Gastrocnemius medialis (tissue), 4 donors: ENCODE measurements around the gene LRRC8D. TPM values are rescaled to one million over a fixed set of nuclear protein-coding genes. Genes with fewer than 3 reads are reported as not detected.

Experiments
- ATAC-seq, 2 donors: fragments of 150-250 bp; one replicate each; pipeline ENCODE4 v1.9.1; 2016
- DNase-seq, 2 donors: peaks; one replicate each; pipeline ENCODE4 v3.0.0-alpha.2; 2019
- H3K27ac ChIP-seq, 4 donors: fragments of 200-600 bp; sonication (generic); 1 replicate in 1 of 4; 2 replicates in 3 of 4; pipeline ENCODE4 v1.5.1; 2016 to 2018; ENCODE audit warnings: mild to moderate bottlenecking in 2 of 4, moderate library complexity in 1 of 4
- H3K27me3 ChIP-seq, 3 donors: fragments of 200-600 bp; sonication (generic) in 2 of 3; 1 replicate in 1 of 3; 2 replicates in 2 of 3; pipeline versions ENCODE4 v1.5.1 to v1.6.0; 2016 to 2019; ENCODE audit warnings: mild to moderate bottlenecking in 1 of 3, moderate library complexity in 1 of 3
- H3K36me3 ChIP-seq, 2 donors: fragments of 200-600 bp; sonication (generic) in 1 of 2; one replicate each; pipeline ENCODE4 v1.5.1; 2017 to 2018
- H3K4me1 ChIP-seq, 2 donors: fragments of 200-600 bp; sonication (generic) in 1 of 2; one replicate each; pipeline ENCODE4 v1.5.1; 2016 to 2017; ENCODE audit warnings: mild to moderate bottlenecking in 2 of 2
- H3K4me3 ChIP-seq, 4 donors: fragments of 200-600 bp; sonication (generic) in 3 of 4; 1 replicate in 1 of 4; 2 replicates in 3 of 4; pipeline ENCODE4 v1.5.1; 2016 to 2019; ENCODE audit warnings: mild to moderate bottlenecking in 2 of 4
- H3K9me3 ChIP-seq, 3 donors: fragments of 200-600 bp; sonication (generic) in 2 of 3; 1 replicate in 1 of 3; 2 replicates in 2 of 3; pipeline ENCODE4 v1.5.1; 2016 to 2019
- POLR2A ChIP-seq, 2 donors: fragments of 450-650 bp; IDR thresholded peaks; one replicate each; pipeline ENCODE4 v1.6.1; 2017; ENCODE audit warnings: antibody characterized with exemption in 2 of 2, mild to moderate bottlenecking in 2 of 2, moderate library complexity in 2 of 2
- in situ Hi-C, 4 donors: fragments of 200-750 bp; cut with MboI; loops; one replicate each; pipeline versions ENCODE4 v1.15.0 to v1.8.0; 2017; ENCODE audit warnings: low sequenced_read_pairs in 4 of 4
- intact Hi-C: fragments of 100-400 bp; cut with DNase I; formaldehyde crosslinking; loops from one replicate; pipeline ENCODE4 v1.15.1; 2023; ENCODE audit warnings: low total_unique reads
- total RNA-seq, 4 donors: library from RNA; depleted of rRNA; stranded (reverse); fragments of >200 nt; gene quantifications; one replicate each; pipeline versions ENCODE4 v1.1.0 to v1.2.3, GENCODE V29; 2016
- TF ChIP-seq, protein P1 (sequence below), 5 experiments: fragments of 450-650 bp in 3 of 5; fragments of 200-600 bp in 2 of 5; sonication (generic) in 2 of 5; IDR thresholded peaks in 4 of 5; conservative IDR thresholded peaks in 1 of 5; 1 replicate in 4 of 5; 2 replicates in 1 of 5; pipeline ENCODE4 v1.5.1; 2016 to 2019; ENCODE audit warnings: antibody characterized with exemption in 5 of 5, mild to moderate bottlenecking in 3 of 5, moderate library complexity in 3 of 5

Gene LRRC8D
- total RNA-seq, 4 donors from 2014 or later, result 3.0 to 15.0 (median 9.2) TPM

DNA sequence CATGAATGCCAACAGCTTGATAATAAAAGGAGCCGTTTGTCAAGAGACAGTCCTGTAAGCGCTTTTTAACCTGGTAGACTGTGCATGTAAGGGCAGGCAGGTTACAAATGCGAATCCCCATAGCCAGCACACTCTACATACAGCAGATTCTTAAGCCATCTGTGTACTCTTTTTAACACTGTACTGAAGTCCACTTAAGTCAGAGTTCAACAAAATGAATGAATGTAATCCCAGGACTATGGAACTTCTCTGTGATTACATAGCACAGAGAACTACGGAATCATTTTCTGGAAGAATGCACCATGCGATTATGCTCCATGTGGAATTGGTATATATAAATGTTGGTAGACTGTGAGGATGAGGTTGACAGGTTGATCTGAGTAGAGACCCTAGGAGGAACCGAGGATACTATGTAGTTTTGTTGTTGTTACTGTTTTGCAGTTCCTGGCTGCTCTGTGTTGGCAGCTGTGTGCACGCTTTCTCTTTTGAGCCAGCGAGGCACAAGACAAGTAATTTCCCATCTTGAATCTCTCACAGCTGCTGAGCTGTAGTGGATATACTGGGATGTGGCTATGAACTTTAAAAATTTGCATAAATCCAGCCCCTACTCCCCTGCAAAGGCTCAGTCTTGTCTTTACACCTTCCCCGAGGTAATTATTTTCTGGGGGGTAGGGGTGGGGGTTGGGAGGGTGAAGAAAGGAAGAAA is 21.9 kb downstream of the LRRC8D start:
- in situ Hi-C loops, result loop anchor here in 1 of 4 donors (5.0 kb wide), 1 partner anchor 35 kb away; no protein-coding TSS in a partner anchor
- H3K27me3 ChIP-seq, result no peaks in the 10 kb centered on the region
- peak overlapping the region; percentile 66 to 84 (median 78) for H3K27ac ChIP-seq
- H3K9me3 ChIP-seq, result no peaks in the 10 kb centered on the region
- DNase-seq (no peak), ATAC-seq (peak; percentile 34 to 62)
- H3K4me3 ChIP-seq, result peak overlapping the region; percentile 61 to 77 (median 73)
- H3K4me1 ChIP-seq, result peaks cover 8 to 19% of the 10 kb centered on the region in 2 donors
- no peaks in the 10 kb centered on the region for H3K36me3 ChIP-seq
- TF ChIP-seq, protein P1, sequence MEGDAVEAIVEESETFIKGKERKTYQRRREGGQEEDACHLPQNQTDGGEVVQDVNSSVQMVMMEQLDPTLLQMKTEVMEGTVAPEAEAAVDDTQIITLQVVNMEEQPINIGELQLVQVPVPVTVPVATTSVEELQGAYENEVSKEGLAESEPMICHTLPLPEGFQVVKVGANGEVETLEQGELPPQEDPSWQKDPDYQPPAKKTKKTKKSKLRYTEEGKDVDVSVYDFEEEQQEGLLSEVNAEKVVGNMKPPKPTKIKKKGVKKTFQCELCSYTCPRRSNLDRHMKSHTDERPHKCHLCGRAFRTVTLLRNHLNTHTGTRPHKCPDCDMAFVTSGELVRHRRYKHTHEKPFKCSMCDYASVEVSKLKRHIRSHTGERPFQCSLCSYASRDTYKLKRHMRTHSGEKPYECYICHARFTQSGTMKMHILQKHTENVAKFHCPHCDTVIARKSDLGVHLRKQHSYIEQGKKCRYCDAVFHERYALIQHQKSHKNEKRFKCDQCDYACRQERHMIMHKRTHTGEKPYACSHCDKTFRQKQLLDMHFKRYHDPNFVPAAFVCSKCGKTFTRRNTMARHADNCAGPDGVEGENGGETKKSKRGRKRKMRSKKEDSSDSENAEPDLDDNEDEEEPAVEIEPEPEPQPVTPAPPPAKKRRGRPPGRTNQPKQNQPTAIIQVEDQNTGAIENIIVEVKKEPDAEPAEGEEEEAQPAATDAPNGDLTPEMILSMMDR (IDR thresholded peaks at IDR 0.05 in 4 of 5, conservative IDR thresholded peaks at IDR 0.05 in 1 of 5), result no peak
- no peak for TF ChIP-seq POLR2A (IDR thresholded peaks at IDR 0.05)
- intact Hi-C loops, result loop anchor here (1.0 to 5.0 kb wide), 4 partner anchors 38 to 145 kb away; no protein-coding TSS in a partner anchor

DNA sequence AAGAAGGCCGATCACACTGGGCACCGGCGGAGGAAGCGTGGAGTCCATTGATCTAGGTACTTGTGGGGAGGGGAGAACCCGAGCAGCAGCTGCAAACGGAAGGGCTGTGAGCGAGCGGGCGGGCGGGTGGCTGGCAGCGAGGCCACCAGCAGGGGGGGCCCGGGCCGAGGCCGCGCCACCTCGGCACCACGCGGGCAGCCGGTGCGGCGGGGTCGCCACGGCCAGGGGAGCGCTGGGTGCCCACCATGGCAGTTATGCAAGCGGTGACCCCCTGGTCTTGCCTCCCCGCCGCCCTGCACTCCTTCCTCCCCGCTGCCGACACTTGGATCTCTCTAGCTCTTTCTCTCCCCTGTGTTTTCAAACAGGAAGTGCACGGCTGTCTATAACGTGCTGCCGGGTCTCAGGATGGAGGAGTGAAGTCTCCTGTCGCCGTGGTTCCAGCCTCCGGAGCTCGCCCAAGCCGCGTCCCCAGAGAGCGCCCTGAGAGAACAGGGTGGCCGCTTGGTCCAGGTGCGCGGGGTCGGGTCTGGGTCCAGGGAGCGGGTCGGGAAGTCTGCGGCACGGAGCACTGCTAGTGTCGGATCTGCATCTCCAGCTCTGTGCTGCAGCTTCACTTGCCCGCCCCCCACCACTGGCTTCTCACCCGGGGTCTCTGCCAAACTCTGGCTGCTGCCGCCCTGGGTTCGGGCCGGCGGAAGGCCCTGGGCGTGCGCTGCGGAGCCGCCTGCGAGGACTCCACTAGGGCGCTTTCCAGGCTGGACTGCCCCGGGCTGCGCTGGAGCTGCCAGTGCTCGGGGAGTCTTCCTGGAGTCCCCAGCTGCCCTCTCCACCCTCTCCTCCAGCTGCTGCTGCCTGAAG is 22.7 kb downstream of the LRRC8D start:
- Histone ChIP-seq H3K27ac (peak overlapping the region; percentile 66 to 84 (median 78)), H3K4me1 (peaks cover 8 to 19% of the 10 kb centered on the region in 2 donors), H3K36me3 (no peaks in the 10 kb centered on the region), H3K27me3 (no peaks in the 10 kb centered on the region), H3K9me3 (no peaks in the 10 kb centered on the region), H3K4me3 (peak overlapping the region; percentile 61 to 77 (median 73))
- TF ChIP-seq POLR2A (IDR thresholded peaks at IDR 0.05), result no peak
- TF ChIP-seq, protein P1 (IDR thresholded peaks at IDR 0.05 in 4 of 5, conservative IDR thresholded peaks at IDR 0.05 in 1 of 5), result peak; percentile 64 to 88 (median 81)
- peak; percentile 84 to 89 for ATAC-seq
- peak; percentile 49 to 53 for DNase-seq
- in situ Hi-C loops, result loop anchor here in 1 of 4 donors (5.0 kb wide), 1 partner anchor 36 kb away; no protein-coding TSS in a partner anchor
- intact Hi-C loops, result loop anchor here (1.0 to 5.0 kb wide), 4 partner anchors 39 to 144 kb away; no protein-coding TSS in a partner anchor

DNA sequence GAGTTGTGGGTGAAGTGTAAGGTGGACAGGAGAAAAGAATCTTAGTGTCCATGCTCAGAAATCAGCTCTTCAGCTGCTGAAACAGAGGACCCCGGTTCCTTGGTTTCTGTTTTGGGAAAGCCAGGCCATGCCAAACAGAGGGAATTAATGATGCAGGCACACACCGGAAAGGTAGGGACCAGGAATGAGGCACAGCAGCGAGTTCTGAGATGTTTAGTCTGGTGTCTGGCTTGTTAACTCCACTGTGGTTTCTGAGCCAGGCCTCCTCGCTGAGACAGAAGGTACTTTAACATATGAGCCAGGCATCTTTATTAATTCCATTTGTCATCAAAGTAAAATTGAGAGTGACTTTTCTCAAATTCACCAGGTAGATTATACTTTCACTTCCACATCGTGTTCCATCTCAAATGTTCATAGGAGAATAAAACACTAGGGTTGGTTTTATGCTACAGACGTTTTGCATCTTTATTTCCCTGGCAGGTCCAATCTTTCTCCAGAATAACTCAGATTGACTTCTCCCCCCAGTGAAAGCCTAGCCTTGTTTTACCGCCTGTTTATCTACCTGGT is 23.5 kb downstream of the LRRC8D start:
- no peak for ATAC-seq
- TF ChIP-seq, protein P1 (IDR thresholded peaks at IDR 0.05 in 4 of 5, conservative IDR thresholded peaks at IDR 0.05 in 1 of 5), result no peak
- no peak for TF ChIP-seq POLR2A (IDR thresholded peaks at IDR 0.05)
- Histone ChIP-seq H3K9me3 (no peaks in the 10 kb centered on the region), H3K4me1 (peaks cover 8 to 19% of the 10 kb centered on the region in 2 donors), H3K4me3 (peak overlapping the region; percentile 61 to 77 (median 73)), H3K27ac (peak overlapping the region; percentile 66 to 84 (median 78)), H3K36me3 (no peaks in the 10 kb centered on the region), H3K27me3 (no peaks in the 10 kb centered on the region)
- DNase-seq, result no peak
- in situ Hi-C loops, result loop anchor here in 1 of 4 donors (5.0 kb wide), 1 partner anchor 37 kb away; no protein-coding TSS in a partner anchor
- intact Hi-C loops, result loop anchor here (5.0 kb wide), 1 partner anchor 83 kb away; no protein-coding TSS in a partner anchor

DNA sequence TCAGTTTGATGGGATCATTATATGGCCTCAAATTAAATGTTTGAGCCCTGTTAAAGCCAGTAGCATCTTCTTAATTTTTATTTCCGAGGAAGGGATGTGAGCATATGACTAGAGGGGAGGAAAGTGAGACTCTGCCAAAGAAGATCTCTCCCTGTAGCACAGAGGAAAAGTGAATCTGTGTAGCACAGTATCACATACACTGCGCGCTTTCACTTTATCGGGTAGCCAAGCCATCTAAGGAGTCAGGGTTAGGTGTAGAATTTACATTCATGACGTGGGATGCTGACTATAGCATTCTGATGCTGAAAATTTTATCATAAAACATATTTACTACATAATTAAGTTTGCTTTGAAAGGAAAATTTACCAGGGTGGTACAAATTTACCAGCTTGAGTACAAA is 24.0 kb downstream of the LRRC8D start:
- H3K27me3 ChIP-seq, result no peaks in the 10 kb centered on the region
- TF ChIP-seq POLR2A (IDR thresholded peaks at IDR 0.05), result no peak
- TF ChIP-seq, protein P1 (IDR thresholded peaks at IDR 0.05 in 4 of 5, conservative IDR thresholded peaks at IDR 0.05 in 1 of 5), result no peak
- H3K27ac ChIP-seq, result no peak overlapping the region
- H3K36me3 ChIP-seq, result no peaks in the 10 kb centered on the region
- H3K4me3 ChIP-seq, result no peak overlapping the region
- in situ Hi-C loops (loop anchor here in 1 of 4 donors (5.0 kb wide), 1 partner anchor 38 kb away; no protein-coding TSS in a partner anchor), intact Hi-C loops (loop anchor here (5.0 kb wide), 1 partner anchor 82 kb away; no protein-coding TSS in a partner anchor)
- peaks cover 8 to 19% of the 10 kb centered on the region in 2 donors for H3K4me1 ChIP-seq
- H3K9me3 ChIP-seq, result no peaks in the 10 kb centered on the region
- ATAC-seq, result no peak
- no peak for DNase-seq
